ENCODE results near the gene MDC1. TPM values are rescaled to one million over a fixed set of nuclear protein-coding genes. Genes with fewer than 3 reads are reported as not detected.

The MDC1 gene
- total and polyA plus RNA-seq, 2 of the 13 experiments (the other 11 are each of a cell fraction or from before 2014, with no cell fraction given) = 8.4 to 14.0 TPM

GRCh38 chr6:30722280-30723112 lies 5.4 kb upstream of the MDC1 start (continued):
- TF ChIP-seq, protein P1, sequence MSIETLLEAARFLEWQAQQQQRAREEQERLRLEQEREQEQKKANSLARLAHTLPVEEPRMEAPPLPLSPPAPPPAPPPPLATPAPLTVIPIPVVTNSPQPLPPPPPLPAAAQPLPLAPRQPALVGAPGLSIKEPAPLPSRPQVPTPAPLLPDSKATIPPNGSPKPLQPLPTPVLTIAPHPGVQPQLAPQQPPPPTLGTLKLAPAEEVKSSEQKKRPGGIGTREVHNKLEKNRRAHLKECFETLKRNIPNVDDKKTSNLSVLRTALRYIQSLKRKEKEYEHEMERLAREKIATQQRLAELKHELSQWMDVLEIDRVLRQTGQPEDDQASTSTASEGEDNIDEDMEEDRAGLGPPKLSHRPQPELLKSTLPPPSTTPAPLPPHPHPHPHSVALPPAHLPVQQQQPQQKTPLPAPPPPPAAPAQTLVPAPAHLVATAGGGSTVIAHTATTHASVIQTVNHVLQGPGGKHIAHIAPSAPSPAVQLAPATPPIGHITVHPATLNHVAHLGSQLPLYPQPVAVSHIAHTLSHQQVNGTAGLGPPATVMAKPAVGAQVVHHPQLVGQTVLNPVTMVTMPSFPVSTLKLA (IDR thresholded peaks at IDR 0.05) = no peak
- no peak for TF ChIP-seq EEA1 (CRISPR knock-in tag; IDR thresholded peaks at IDR 0.05; ENCODE audit: borderline replicate concordance)
- 0 out of 2 replicates have a peak, but pooled peaks have one; percentile 32 for TF ChIP-seq U2AF2 (IDR thresholded peaks at IDR 0.05; ENCODE audit: low read depth, low read length)
- peak; percentile 48; the same call in 1 of the 2 replicates for TF ChIP-seq ELF3 (CRISPR knock-in tag; IDR thresholded peaks at IDR 0.05)
- TF ChIP-seq ELF1 (CRISPR knock-in tag; IDR thresholded peaks at IDR 0.05) = no peak
- TF ChIP-seq HNRNPH1 (optimal IDR thresholded peaks at IDR 0.05; ENCODE audit: low read depth, low read length) = no peak
- TF ChIP-seq PPARG (CRISPR knock-in tag; conservative IDR thresholded peaks at IDR 0.05) = peak; percentile 71; the same call in 1 of the 2 replicates
- TF ChIP-seq TAF1 (CRISPR knock-in tag; IDR thresholded peaks at IDR 0.05) = 0 out of 2 replicates have a peak, but pooled peaks have one; percentile 23
- TF ChIP-seq TBX2 (CRISPR knock-in tag; IDR thresholded peaks at IDR 0.05; ENCODE audit: borderline replicate concordance) = peak; percentile 40; the same call in 1 of the 2 replicates
- 0 out of 2 replicates have a peak, but pooled peaks have one; percentile 37 for TF ChIP-seq ZNF343 (CRISPR knock-in tag; IDR thresholded peaks at IDR 0.05)
- TF ChIP-seq ZNF124 (CRISPR knock-in tag; IDR thresholded peaks at IDR 0.05) = no peak
- peak; percentile 86 for TF ChIP-seq ZNF747 (CRISPR knock-in tag; IDR thresholded peaks at IDR 0.05; ENCODE audit: borderline replicate concordance)
- no peak for TF ChIP-seq ZNF460 (CRISPR knock-in tag; IDR thresholded peaks at IDR 0.05; ENCODE audit: borderline replicate concordance)
- TF ChIP-seq ERF (CRISPR knock-in tag; IDR thresholded peaks at IDR 0.05) = peak; percentile 53; the same call in 1 of the 2 replicates
- no peak for TF ChIP-seq ONECUT2 (CRISPR knock-in tag; IDR thresholded peaks at IDR 0.05)
- TF ChIP-seq NFATC3 (CRISPR knock-in tag; IDR thresholded peaks at IDR 0.05) = 0 out of 2 replicates have a peak, but pooled peaks have one; percentile 6
- 0 out of 2 replicates have a peak, but pooled peaks have one; percentile 9 for TF ChIP-seq GABPB1 (CRISPR knock-in tag; IDR thresholded peaks at IDR 0.05)
- TF ChIP-seq TARDBP (CRISPR knock-in tag; IDR thresholded peaks at IDR 0.05) = no peak
- no peak for TF ChIP-seq CBFB (CRISPR knock-in tag; IDR thresholded peaks at IDR 0.05)
- no peak for TF ChIP-seq AGO1 (IDR thresholded peaks at IDR 0.05; ENCODE audit: low read depth, low read length, poor library complexity, severe bottlenecking)
- no peak for TF ChIP-seq ZFP1 (CRISPR knock-in tag; IDR thresholded peaks at IDR 0.05)
- TF ChIP-seq DBP (CRISPR knock-in tag; IDR thresholded peaks at IDR 0.05; ENCODE audit: not compliant biosample characterization) = no peak
- TF ChIP-seq CAMTA2 (CRISPR knock-in tag; IDR thresholded peaks at IDR 0.05; ENCODE audit: borderline replicate concordance) = 0 out of 2 replicates have a peak, but pooled peaks have one; percentile 52
- TF ChIP-seq HDAC2 (CRISPR knock-in tag; IDR thresholded peaks at IDR 0.05) = peak; percentile 61
- TF ChIP-seq ESRRA (CRISPR knock-in tag; IDR thresholded peaks at IDR 0.05; ENCODE audit: low read depth) = no peak
- TF ChIP-seq PAXIP1 (CRISPR knock-in tag; conservative IDR thresholded peaks at IDR 0.05) = peak; percentile 7; the same call in 1 of the 2 replicates

All from HepG2 (cell line).